GM18526 (cell line): ENCODE results near the gene CHTF18.

ENCODE experiments used
- POLR2A ChIP-seq: IDR thresholded peaks from 3 replicates; pipeline ENCODE4 v1.6.1; 2011; ENCODE audit not compliant: insufficient read length; ENCODE audit errors: extremely low read depth

Gene CHTF18

DNA sequence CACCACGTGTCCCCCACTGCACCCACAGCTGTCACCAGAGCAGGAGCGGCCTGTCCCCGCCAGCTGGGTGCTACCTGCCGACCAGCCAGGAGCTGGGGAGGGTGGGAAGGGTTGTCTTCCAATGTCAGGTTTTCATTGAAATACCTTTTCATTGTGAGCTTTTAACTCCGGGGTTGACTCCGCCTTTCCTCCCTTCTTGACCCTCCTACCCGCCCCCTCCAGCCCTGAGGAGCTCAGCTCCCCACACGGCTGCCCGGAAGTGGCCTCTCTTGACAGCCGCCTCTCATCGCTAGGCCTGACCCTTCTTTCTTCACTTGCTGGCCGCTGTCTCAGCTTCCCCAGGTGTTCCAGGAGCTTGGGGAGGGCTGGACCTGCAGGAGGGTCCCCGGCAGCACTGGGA is 33.3 kb downstream of the CHTF18 start:
- TF ChIP-seq POLR2A, result no peak

DNA sequence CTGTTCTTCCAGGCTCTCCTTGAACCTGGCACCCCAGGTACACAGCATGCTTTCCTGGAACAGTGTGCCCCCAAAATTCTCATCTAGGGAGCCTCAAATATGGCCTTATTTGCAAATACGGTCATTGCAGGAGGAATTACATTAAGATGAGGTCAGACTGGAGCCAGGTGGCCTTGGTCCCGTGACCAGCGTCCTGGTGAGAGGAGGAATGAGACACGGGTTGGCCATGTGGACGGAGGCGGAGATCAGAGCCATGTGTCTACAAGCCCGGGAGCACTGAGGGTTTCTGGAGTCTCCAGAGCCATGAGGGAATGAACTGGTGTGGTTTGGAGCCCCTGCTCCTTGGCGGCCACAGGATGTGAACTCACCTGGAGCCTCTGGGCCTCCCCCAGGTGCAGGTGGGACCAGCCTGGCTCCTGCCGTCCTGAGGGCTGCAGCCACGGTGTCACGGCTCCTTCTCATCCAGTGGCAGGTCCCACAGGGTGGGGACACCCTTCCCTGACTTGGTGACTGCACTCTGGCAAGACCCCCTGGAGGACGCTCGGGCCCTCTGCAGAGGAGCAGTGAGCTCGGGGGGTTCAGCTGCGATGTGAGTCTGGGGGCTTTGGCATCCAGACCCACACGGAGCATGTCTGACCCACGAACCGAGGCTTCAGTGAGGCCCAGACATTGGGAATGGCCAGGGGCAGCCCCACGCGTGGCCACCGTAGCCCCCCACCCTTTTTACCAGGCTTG is 33.9 kb downstream of the CHTF18 start:
- TF ChIP-seq POLR2A, result no peak

DNA sequence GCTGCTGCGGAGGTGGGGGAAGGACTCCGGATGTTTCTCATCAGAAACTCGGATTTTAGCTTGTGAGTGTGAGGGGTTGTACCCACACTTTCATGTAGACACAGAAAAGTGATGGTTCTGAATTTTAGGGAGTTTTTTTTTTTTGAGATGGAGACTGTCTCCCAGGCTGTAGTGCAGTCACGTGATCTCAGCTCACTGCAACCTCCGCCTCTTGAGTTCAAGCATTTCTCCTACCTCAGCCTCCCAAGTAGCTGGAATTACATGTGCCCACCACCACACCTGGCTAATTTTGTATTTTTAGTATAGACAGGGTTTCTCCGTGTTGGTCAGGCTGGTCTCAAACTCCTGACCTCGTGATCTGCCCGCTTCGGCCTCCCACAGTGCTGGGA is 34.5 kb downstream of the CHTF18 start:
- TF ChIP-seq POLR2A, result no peak

DNA sequence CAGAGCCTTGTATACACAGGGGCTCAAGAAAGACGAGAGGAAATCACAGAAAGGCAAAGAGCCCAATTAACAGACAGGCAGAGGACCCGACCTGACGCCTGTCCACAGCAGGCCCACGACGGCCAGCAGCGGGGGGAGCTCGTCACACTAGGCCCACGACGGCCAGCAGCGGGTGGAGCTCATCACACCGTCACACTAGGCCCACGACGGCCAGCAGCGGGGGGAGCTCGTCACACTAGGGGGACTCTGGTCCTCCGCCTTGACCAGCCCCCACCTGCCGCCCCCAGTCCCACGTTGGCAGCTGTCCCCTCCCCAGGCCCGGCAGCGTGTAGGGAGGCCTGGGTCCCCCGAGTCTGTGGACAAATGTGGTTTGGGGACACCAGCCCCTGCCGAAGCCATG is 35.8 kb downstream of the CHTF18 start:
- no peak for TF ChIP-seq POLR2A

DNA sequence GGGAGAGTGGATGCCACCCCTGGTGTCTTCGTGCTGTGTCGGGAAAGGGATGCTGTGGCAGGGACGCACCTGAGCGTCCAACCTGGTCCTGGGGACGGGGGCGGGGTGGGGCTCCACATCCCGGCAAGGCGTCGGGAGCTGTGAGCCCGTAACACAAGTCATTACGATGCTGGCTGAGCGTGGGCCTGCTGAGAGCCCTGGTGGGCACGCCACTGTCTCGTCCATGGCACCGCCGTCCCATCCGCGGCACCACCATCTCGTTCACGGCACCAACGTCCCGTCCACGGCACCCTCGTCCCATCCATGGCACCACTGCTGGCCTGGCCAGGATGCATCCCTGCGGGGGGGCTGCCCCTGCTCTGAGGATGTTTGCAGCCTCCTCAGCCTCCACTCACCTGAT is 36.2 kb downstream of the CHTF18 start:
- no peak for TF ChIP-seq POLR2A

DNA sequence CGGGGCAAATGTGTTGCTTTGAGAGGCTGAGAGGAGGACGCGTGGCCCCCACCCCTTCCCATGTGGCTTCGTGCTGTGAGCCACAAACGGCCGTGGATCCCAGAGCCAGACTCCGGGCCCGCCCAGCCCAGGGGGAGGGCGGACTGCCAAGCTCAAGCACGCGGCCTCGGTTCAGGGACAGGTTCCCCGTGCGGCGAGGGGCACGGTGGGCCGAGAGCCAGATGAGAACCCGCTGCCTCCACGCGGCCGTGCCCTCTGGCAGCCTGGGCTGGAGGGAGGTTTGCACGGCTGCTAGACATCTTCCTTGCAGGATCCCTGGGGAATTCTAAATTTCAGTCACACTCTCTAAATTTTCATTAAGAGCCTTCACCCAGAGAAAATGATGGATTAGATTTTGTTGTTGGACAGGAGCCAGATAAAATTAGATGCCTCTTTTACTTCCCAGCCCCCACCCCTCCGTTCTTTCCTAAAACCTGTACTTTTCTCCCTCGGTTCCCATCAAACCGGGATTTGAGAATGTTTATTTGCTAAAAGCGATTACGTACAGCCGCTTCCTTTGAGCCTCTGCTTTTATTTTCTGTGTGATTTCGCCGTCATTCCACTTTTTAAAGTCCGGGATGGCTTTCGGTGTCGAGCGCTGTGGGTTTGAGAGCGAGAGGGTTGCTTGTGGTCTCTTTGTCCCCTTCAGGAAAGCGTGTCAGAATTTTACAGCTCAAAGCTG is 37.1 kb downstream of the CHTF18 start:
- no peak for TF ChIP-seq POLR2A

DNA sequence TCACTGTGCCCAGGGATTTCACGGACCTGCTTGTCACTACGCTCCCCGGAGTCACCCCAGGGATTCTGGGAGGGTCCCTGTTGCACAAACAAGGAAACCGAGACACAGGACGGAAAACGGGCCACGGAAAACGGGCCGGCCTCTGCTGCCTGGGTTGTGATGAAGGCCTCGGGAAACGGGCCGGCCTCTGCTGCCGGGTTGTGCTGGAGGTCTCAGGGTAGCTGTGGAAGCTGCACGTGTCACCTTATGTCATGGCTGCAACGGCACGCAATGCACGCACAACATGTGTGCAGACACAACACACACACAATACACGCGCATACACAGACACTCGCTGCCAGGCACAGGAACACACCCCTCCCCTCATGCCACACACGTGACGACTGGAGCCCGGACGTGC is 39.1 kb downstream of the CHTF18 start:
- no peak for TF ChIP-seq POLR2A

DNA sequence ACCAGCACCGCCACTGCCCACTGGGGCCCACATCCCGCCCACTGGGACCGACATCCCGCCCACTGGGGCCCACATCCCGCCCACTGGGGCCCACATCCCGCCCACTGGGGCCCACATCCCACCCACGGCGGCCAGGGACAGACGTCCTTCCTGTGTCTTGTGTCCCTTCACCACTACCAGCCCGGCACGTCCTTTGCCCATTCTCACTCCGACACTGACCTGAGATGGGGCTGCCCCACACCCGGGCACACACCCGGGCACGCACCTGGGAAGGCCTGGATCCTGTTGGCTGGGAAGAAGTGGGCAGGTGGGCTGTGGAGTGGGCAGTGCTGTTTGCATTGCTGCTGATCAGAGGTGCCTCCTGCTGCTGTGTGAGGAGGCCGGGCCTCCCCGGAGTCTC is 40.5 kb downstream of the CHTF18 start:
- TF ChIP-seq POLR2A, result no peak

DNA sequence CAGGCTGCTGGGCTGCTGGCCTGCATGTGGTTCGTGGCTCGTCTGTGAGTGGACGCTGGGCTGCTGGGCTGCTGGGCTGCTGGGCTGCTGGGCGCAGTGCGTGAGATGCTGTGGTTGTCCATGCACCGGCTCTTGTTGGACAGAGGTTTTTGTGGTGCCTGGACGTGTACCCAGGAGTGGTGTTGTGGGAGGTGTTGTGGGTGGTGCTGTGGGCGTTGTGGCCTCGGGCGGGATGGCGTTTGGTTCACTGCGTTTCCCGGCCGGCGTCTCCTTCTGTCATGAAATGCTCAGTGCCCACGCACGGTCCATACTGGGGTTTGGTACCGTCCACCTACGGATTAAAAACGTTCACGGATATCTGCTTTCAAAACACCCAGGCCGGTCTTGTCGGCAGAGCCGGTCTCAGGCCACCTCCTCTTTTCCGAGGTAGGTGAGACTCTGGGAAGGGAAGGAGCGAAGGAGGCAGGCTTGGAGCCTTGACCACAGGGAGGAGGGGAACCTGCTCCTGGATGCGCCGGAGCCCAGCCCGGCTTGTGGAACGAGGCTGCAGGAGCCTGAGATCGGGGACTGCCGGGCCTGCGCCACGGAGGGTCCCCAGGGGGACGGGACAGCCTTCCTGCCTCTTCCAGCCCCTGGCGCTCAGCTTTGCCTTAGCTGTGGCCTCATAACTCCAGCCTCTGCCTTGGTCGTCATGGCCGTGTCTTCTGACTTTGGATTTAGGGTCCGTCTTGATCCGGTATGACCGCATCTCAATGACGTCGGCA is 41.9 kb downstream of the CHTF18 start:
- TF ChIP-seq POLR2A, result no peak

DNA sequence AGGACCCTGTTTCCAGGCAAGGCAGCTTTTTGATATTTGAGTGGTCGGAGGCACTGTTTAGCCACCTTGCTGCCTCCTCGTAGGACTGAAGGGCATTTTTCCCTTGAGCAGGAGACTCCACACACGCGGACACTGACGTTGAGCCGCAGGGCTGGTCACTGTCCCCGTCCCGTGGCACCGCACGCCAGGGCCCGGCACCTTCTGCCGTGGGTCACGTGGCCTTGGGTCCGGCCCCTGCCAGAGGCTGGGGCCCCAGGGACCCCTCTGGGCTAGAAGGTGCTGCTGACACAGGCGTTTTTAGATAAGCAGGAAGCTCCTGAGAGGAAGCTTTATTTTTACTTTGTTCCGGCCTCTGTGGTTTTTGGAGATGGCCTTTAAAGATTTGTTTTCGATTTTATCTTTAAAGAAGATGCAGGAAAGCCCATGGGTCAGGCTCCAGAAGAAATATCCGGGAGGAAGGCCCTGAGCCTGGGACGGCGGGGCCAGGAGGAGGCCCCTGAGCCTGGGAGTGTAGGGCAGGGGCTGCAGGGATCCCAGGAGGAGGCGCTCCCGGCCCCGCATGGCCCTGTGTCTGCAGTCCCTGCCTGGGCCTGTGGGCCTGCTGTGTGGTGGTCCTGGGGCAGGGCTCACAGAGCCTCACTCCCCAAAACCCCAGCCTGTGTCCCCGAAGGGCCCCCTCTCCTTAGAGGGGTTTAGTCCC is 42.6 kb downstream of the CHTF18 start:
- no peak for TF ChIP-seq POLR2A

DNA sequence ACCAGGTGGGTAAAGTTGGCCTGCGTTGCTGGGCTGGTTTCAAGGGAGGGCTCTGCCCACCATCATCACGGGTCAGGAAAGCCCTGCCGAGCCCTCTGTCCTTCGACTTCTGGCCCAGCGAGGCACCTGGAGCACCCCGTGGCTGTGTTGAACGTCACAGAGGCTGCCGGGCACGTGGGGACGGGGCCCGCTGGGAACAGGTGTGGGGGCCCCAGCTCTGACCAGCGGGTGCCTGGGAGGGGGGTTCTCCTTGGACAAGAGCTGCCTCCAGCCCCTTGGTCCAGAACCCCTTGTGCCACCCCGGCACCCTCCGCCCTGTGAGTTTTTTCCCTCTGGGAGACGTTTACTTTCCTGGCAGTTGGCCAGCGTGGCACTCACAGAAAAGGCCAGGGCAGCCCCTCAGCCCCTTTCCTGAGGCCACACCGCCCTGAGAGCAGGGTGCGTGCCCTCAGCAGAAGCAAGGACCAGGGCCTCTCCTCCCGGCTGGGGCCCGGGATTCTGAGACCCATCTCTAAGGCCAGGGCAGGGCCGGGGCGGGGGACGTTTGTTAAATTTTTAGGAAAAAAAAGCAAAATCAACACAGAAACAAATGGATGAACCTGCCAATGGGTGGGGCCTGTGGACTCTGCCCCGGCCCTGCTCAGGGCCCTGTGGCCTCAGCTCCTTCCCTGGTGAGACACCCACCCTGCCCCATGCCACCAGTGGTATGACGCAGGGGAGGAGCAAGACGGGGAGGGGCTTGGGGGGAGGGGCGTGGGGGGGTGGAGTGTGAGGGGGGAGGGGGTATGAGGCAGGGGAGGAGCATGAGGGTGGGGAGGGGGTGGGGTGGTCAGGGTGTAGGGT is 43.4 kb downstream of the CHTF18 start:
- no peak for TF ChIP-seq POLR2A

DNA sequence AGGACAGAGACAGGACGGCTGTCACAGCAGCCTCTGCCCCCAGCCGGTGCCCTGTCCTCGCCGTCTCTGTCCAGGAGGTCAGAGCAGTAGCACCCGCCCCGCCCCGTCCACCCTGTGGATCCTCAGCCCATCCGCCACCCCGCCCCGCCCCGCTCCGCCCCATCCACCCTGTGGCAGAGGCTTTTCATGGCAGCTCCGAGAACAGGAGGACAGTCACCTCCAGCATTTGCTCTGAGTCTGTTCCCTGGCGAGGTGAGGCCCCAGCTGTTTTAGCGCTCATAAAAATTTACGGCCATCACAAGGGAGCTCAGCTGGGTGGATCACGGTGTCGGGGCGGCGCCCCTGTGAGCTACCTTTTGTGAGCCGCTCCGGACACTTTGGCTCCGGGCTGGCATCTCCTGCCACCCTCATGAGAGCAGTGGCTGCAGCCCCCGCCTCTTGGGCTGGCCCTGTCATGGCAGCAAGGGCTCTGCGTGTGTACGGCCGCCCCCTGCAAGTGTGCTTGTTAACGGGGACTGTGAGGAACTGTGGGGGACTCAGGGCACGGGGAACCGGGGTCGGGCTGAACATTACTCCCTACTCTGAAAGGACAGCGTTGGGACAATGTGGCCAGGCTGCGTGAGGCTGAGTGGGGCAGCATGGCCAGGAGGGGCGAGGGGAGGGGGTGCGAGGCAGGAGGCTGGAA is 44.4 kb downstream of the CHTF18 start:
- TF ChIP-seq POLR2A, result no peak

DNA sequence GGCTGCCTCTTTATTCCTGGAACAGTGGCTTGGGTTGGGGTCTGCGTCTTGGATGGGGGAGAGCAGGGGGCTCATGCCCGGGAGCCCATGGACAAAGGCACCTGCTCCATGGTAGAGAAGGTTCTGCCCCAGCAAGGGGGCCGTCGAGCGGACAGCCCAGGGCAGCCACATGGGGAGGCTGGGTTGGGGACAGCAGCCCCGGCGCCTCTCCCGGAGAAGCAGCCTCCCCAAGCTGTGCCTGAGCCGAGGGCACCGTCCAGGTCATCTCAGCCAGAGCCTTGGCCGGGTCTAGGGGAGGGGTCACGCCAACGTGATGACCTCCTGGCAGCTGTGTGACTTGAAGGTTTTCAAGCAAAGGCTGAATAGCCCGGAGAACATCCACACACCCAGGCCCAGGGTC is 45.0 kb downstream of the CHTF18 start:
- TF ChIP-seq POLR2A, result no peak

DNA sequence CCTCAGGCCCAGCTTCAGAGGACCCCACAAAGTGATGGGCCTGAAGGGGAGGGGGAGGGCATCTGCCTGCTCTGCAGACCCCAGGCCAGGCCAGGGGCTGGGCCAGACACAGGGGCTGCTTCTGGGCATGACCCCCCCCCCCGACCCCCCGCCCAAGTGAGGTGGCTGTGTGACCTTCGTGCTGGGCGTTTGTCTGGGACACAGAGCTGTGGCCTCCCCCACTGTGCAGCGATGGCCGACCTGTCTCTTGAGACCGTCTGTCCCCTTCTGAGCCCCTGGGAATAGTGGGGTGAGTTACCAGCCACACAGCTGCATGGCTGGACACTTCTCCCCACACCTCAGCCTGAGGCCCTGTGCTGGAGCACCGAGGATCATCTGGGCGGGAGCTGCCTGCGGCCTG is 47.0 kb downstream of the CHTF18 start:
- TF ChIP-seq POLR2A, result no peak
